K562 (cell line): Measurements from ENCODE around the gene DOCK1. TPM values are rescaled to one million over a fixed set of nuclear protein-coding genes. Genes with fewer than 3 reads are reported as not detected.

ENCODE experiments used
- ATAC-seq: fragments of 200-7000 bp; cut with Tn5 transposase; 3 replicates; pipeline ENCODE4 v1.9.1; 2020; ENCODE audit warnings: moderate library complexity
- BruUV-seq: library from RNA; stranded (reverse); fragments of 400-500 nt; replicated peaks from 2 replicates; lab custom pipeline; 2021; lab: Mats Ljungman, UMichigan
- CTCF ChIA-PET: fragments of 300-600 bp; formaldehyde crosslinking; extraction: SDS; loops from one replicate; lab custom pipeline; 2021; ENCODE audit warnings: low intra/inter-chr PET ratio; lab: Yijun Ruan, JAX
- POLR2A ChIA-PET: fragments of 300-600, 350-650 bp; sonication (Branson Sonifier 250); formaldehyde crosslinking; extraction: SDS; loops from one replicate; lab custom pipeline; 2021; ENCODE audit warnings: antibody characterized with exemption, inconsistent platforms; lab: Yijun Ruan, JAX
- DNase-seq, 4 experiments: peaks; one replicate each; pipeline versions ENCODE4 v3.0.0 to v3.0.0-alpha.2; 2011 to 2018; ENCODE audit warnings: low spot score in 3 of 4, mixed read lengths in 3 of 4; ENCODE audit errors: extremely low read depth in 1 of 4
- FAIRE-seq: peaks from 2 replicates; lab custom pipeline; 2011; peaks lifted over from hg19 to GRCh38; lab: Jason Lieb, UNC
- H2AFZ ChIP-seq: 2 replicates; pipeline ENCODE4 v1.6.0; 2011; ENCODE audit warnings: low read depth, low read length, control low read depth, inconsistent platforms
- H3K27ac ChIP-seq: fragments of 200-600 bp; 3 replicates; pipeline ENCODE4 v1.8.0; 2011; ENCODE audit warnings: low read depth, mild to moderate bottlenecking, control low read depth, inconsistent platforms, low read length, moderate library complexity, mixed read lengths; ENCODE audit errors: extremely low read depth
- H3K27me3 ChIP-seq, 2 experiments: fragments of 300-600 bp in 1 of 2; 2 replicates in 1 of 2; 3 replicates in 1 of 2; pipeline versions ENCODE4 v1.6.0 to v1.8.0; 2011; ENCODE audit warnings: inconsistent platforms in 2 of 2, low read length in 2 of 2, mild to moderate bottlenecking in 1 of 2, mixed read lengths in 1 of 2, moderate library complexity in 1 of 2; ENCODE audit not compliant: control insufficient read depth in 2 of 2, insufficient read depth in 2 of 2
- H3K36me3 ChIP-seq: fragments of 300-600 bp; 3 replicates; pipeline ENCODE4 v1.8.0; 2011; ENCODE audit warnings: mild to moderate bottlenecking, low read length, inconsistent platforms; ENCODE audit not compliant: control insufficient read depth, insufficient read depth
- H3K4me1 ChIP-seq, 2 experiments: fragments of 200-600 bp in 1 of 2; replicated peaks in 1 of 2; 2 replicates in 1 of 2; 3 replicates in 1 of 2; pipeline versions ENCODE4 v1.5.1 to v1.8.0; 2011; ENCODE audit warnings: inconsistent platforms in 2 of 2, low read length in 2 of 2, mild to moderate bottlenecking in 1 of 2, mixed read lengths in 1 of 2, moderate library complexity in 1 of 2; ENCODE audit not compliant: control insufficient read depth in 2 of 2, insufficient read depth in 2 of 2
- H3K4me2 ChIP-seq: 2 replicates; pipeline ENCODE4 v1.6.1; 2011; ENCODE audit warnings: low read length, control low read depth, inconsistent platforms, mixed read lengths; ENCODE audit not compliant: insufficient read depth
- H3K4me3 ChIP-seq: fragments of 200-600 bp; sonication (generic), shearing (Covaris generic); 2 replicates; pipeline ENCODE4 v1.5.1; 2016; ENCODE audit warnings: control low read depth, inconsistent platforms
- H3K79me2 ChIP-seq: fragments of 200-600 bp; 3 replicates; pipeline ENCODE4 v1.8.0; 2011; ENCODE audit warnings: low read length, inconsistent platforms; ENCODE audit not compliant: control insufficient read depth, insufficient read depth
- H3K9ac ChIP-seq, 2 experiments: 2 replicates each; pipeline versions ENCODE4 v1.6.0 to v1.6.1; 2011; ENCODE audit warnings: low read depth in 2 of 2, low read length in 2 of 2, control low read depth in 1 of 2, inconsistent platforms in 1 of 2, mild to moderate bottlenecking in 1 of 2, mixed read lengths in 1 of 2; ENCODE audit not compliant: insufficient read depth in 1 of 2
- H3K9me1 ChIP-seq: one replicate; pipeline ENCODE4 v1.6.0; 2011; ENCODE audit warnings: inconsistent platforms, mild to moderate bottlenecking, low read length, moderate library complexity; ENCODE audit not compliant: control insufficient read depth, insufficient read depth
- H3K9me3 ChIP-seq: replicated peaks from 2 replicates; pipeline ENCODE4 v1.5.1; 2011; ENCODE audit warnings: low read depth, low read length, inconsistent platforms; ENCODE audit not compliant: control insufficient read depth, insufficient read depth
- H4K20me1 ChIP-seq: replicated peaks from 2 replicates; pipeline ENCODE4 v1.6.1; 2011; ENCODE audit warnings: low read length, inconsistent platforms, mixed read lengths; ENCODE audit not compliant: control insufficient read depth, insufficient read depth
- ATF1 ChIP-seq, 2 experiments: fragments of 450-650 bp in 1 of 2; IDR thresholded peaks; 2 replicates each; pipeline ENCODE4 v1.6.1; 2016; ENCODE audit warnings: missing compliant biosample characterization in 1 of 2, missing genetic modification characterization in 1 of 2
- CBFB ChIP-seq: sonication (generic); formaldehyde crosslinking; IDR thresholded peaks from 2 replicates; pipeline ENCODE4 v1.4.0; 2020; ENCODE audit warnings: mild to moderate bottlenecking, missing genetic modification reagents
- CBX8 ChIP-seq: fragments of 200-600 bp; sonication (generic); IDR thresholded peaks from 2 replicates; pipeline ENCODE4 v1.6.1; 2012; ENCODE audit warnings: borderline replicate concordance, mixed run types, low read depth, mild to moderate bottlenecking, moderate library complexity, mixed read lengths, low read length, control low read depth, inconsistent platforms; ENCODE audit not compliant: poor library complexity, severe bottlenecking; ENCODE audit errors: extremely low read depth
- CREB1 ChIP-seq, 2 experiments: sonication (generic) in 1 of 2; formaldehyde crosslinking in 1 of 2; IDR thresholded peaks; 2 replicates each; pipeline versions ENCODE4 v1.6.1 to v1.8.0; 2012 to 2022; ENCODE audit warnings: inconsistent platforms in 1 of 2, mild to moderate bottlenecking in 1 of 2, missing genetic modification reagents in 1 of 2, moderate library complexity in 1 of 2
- KLF10 ChIP-seq: fragments of 250-450 bp; sonication (Bioruptor Pico); IDR thresholded peaks from 2 replicates; pipeline ENCODE4 v1.6.1; 2021; ENCODE audit warnings: matching md5 sums
- L3MBTL2 ChIP-seq: fragments of 450-650 bp; IDR thresholded peaks from 2 replicates; pipeline ENCODE4 v1.6.1; 2016; ENCODE audit warnings: mild to moderate bottlenecking, moderate library complexity
- LCOR ChIP-seq: sonication (generic); formaldehyde crosslinking; IDR thresholded peaks from 2 replicates; pipeline ENCODE4 v1.8.0; 2022; ENCODE audit warnings: mild to moderate bottlenecking, missing genetic modification reagents
- NFIC ChIP-seq: fragments of 450-650 bp; IDR thresholded peaks from 2 replicates; pipeline ENCODE4 v1.6.1; 2017; ENCODE audit warnings: mild to moderate bottlenecking, inconsistent platforms
- TFAM ChIP-seq: fragments of 250-450 bp; sonication (Bioruptor Pico); conservative IDR thresholded peaks from 2 replicates; pipeline ENCODE4 v1.5.0; 2021; ENCODE audit warnings: mild to moderate bottlenecking, moderate library complexity
- XRCC5 ChIP-seq: fragments of 200-400 bp; formaldehyde crosslinking; IDR thresholded peaks from 2 replicates; pipeline ENCODE4 v1.6.1; 2017; ENCODE audit warnings: low read depth, mild to moderate bottlenecking, low read length
- WGBS: fragments of 100-300 bp; shearing (Covaris generic); methylation state at CpG from one replicate; pipeline ENCODE4 v1.1.6; 2016; ENCODE audit warnings: low coverage, mixed read lengths; ENCODE audit not compliant: insufficient coverage; ENCODE audit errors: missing lambda C conversion rate; 5-methylcytosine and 5-hydroxymethylcytosine counted together
- in situ Hi-C: fragments of 300-500 bp; cut with MboI; formaldehyde crosslinking; loops from 4 replicates; pipeline ENCODE4 v1.15.0; 2018; ENCODE audit warnings: inconsistent platforms, mixed read lengths
- intact Hi-C: fragments of 100-400 bp; cut with micrococcal nuclease; formaldehyde crosslinking; loops from 2 replicates; pipeline ENCODE4 v1.14.2; 2022
- polyA plus RNA-seq, 8 experiments: library from polyadenylated mRNA; depleted of rRNA in 4 of 8; stranded (reverse) in 5 of 8; unstranded in 3 of 8; fragments of >200 nt; fragmentation: Nextera tagmentation in 2 of 8; fragmentation: Illumina TruSeq in 1 of 8; extraction: Ambion mirVana in 2 of 8; extraction: Trizol in 1 of 8; gene quantifications; 2 replicates each; pipeline versions ENCODE4 v1.2.1 to v1.2.3, GENCODE V29; 2011 to 2014; ENCODE audit warnings: inconsistent platforms in 1 of 8, missing spikeins in 1 of 8
- total RNA-seq, 7 experiments: library from RNA; depleted of rRNA in 6 of 7; stranded (reverse); fragments of >200 nt in 6 of 7; fragmentation: Illumina TruSeq in 2 of 7; extraction: Trizol in 2 of 7; gene quantifications; 2 replicates each; pipeline versions ENCODE4 v1.2.1 to v1.2.3, GENCODE V29; 2011 to 2021; ENCODE audit warnings: low replicate concordance in 1 of 7
- TF ChIP-seq, protein P1 (sequence below): conservative IDR thresholded peaks from 2 replicates; pipeline ENCODE4 v1.6.1; 2011; ENCODE audit warnings: low read depth, mild to moderate bottlenecking, low read length; ENCODE audit not compliant: control insufficient read depth
- TF ChIP-seq, protein P2 (sequence below): sonication (generic); formaldehyde crosslinking; IDR thresholded peaks from 2 replicates; pipeline ENCODE4 v1.8.0; 2022; ENCODE audit warnings: missing genetic modification reagents, mild to moderate bottlenecking, borderline replicate concordance

Gene DOCK1
- total and polyA plus RNA-seq, 9 of the 15 experiments (the other 6 are each of a cell fraction or from before 2014, with no cell fraction given), result 0.31 TPM; not detected in 8

DNA sequence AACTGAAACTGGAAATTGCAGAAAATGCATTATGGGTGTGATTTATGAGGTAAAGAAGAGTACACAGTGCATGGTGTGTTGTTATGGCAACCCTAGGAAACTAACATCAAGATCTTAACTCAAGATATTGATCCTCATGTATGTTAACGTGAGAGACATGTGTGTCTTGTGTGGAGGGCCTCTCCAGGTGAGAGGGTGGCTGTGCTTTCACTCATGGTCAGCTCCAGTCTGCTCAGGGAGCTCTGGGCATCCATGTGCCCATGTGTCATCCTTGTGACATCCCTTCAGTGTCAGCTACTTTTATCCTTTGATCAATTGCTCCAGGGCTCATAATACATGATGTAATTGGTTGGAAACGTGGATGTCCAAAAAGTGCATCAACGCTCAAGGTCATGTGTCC, 316.1 kb downstream of the DOCK1 start:
- intact Hi-C loops, result no loop called here
- WGBS, result 0% methylated on average over 3 of the region's 3 CpGs
- FAIRE-seq (no peak), DNase-seq (no peak), ATAC-seq (no peak)
- no peaks in the 10 kb centered on the region for H3K79me2 ChIP-seq
- in situ Hi-C loops, result no loop called here
- TF ChIP-seq CBFB (no peak), XRCC5 (no peak), KLF10 (CRISPR knock-in tag) (no peak), LCOR (CRISPR knock-in tag) (no peak), L3MBTL2 (no peak), CREB1 (IDR thresholded peaks at IDR 0.05) (no peak), CREB1 (CRISPR knock-in tag; IDR thresholded peaks at IDR 0.05) (no peak), TFAM (CRISPR knock-in tag) (no peak), NFIC (no peak), ATF1 (CRISPR knock-in tag; IDR thresholded peaks at IDR 0.05) (no peak), ATF1 (tag; IDR thresholded peaks at IDR 0.05) (no peak), CBX8 (no peak)
- TF ChIP-seq, protein P1, sequence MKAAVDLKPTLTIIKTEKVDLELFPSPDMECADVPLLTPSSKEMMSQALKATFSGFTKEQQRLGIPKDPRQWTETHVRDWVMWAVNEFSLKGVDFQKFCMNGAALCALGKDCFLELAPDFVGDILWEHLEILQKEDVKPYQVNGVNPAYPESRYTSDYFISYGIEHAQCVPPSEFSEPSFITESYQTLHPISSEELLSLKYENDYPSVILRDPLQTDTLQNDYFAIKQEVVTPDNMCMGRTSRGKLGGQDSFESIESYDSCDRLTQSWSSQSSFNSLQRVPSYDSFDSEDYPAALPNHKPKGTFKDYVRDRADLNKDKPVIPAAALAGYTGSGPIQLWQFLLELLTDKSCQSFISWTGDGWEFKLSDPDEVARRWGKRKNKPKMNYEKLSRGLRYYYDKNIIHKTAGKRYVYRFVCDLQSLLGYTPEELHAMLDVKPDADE, result no peak
- TF ChIP-seq, protein P2, sequence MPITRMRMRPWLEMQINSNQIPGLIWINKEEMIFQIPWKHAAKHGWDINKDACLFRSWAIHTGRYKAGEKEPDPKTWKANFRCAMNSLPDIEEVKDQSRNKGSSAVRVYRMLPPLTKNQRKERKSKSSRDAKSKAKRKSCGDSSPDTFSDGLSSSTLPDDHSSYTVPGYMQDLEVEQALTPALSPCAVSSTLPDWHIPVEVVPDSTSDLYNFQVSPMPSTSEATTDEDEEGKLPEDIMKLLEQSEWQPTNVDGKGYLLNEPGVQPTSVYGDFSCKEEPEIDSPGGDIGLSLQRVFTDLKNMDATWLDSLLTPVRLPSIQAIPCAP, result no peak
- no peaks in the 10 kb centered on the region for H3K27me3 ChIP-seq
- no peaks in the 10 kb centered on the region for H3K36me3 ChIP-seq
- no peaks in the 10 kb centered on the region for H3K9me1 ChIP-seq
- H3K4me2 ChIP-seq, result no peak overlapping the region
- H3K9me3 ChIP-seq, result no peaks in the 10 kb centered on the region
- H3K27ac ChIP-seq, result no peak overlapping the region
- H4K20me1 ChIP-seq, result no peaks in the 10 kb centered on the region
- no peak overlapping the region for H3K4me3 ChIP-seq
- CTCF ChIA-PET, result no interaction called here
- BruUV-seq, result no TSS peak
- POLR2A ChIA-PET, result no interaction called here
- no peak overlapping the region for H3K9ac ChIP-seq
- H2AFZ ChIP-seq, result no peak overlapping the region
- no peaks in the 10 kb centered on the region for H3K4me1 ChIP-seq
